ENCODE measurements around the gene WDR27.

GRCh38 chr6:169652896-169653295, 48.9 kb downstream of the WDR27 start:
- TF ChIP-seq GATA3 (IDR thresholded peaks at IDR 0.05; ENCODE audit: low read depth, low read length): no peak
- no peak for TF ChIP-seq GATA2 (IDR thresholded peaks at IDR 0.05; ENCODE audit: low read depth, low read length)
